Panc1 (cell line): ENCODE data around the gene CES5A. TPM values are rescaled to one million over a fixed set of nuclear protein-coding genes. Genes with fewer than 3 reads are reported as not detected.

Experiments used
- ATAC-seq: fragments of 200-7000 bp; cut with Tn5 transposase; 2 replicates; pipeline ENCODE4 v1.9.1; 2020; ENCODE audit warnings: mild to moderate bottlenecking, moderate library complexity
- BruUV-seq: library from RNA; stranded (reverse); fragments of 400-500 nt; replicated peaks from 2 replicates; lab custom pipeline; 2021; lab: Mats Ljungman, UMichigan
- CTCF ChIA-PET: fragments of 300-600 bp; sonication (Branson Sonifier 250); formaldehyde crosslinking; loops from one replicate; lab custom pipeline; 2022; ENCODE audit warnings: antibody characterized with exemption; lab: Charles Lee
- POLR2A ChIA-PET: fragments of 300-600 bp; sonication (Branson Sonifier 250); formaldehyde crosslinking; loops from one replicate; lab custom pipeline; 2022; ENCODE audit warnings: antibody characterized with exemption; lab: Charles Lee
- DNase-seq: peaks from one replicate; pipeline ENCODE4 v3.0.0-alpha.2; 2010; ENCODE audit warnings: low read depth, low spot score
- H3K27ac ChIP-seq: 2 replicates; pipeline ENCODE4 v1.5.1; 2011; ENCODE audit warnings: mild to moderate bottlenecking, low read length, inconsistent platforms
- H3K27me3 ChIP-seq: fragments of 200-500 bp; sonication (Bioruptor generic); 2 replicates; pipeline ENCODE4 v1.6.0; 2014; ENCODE audit warnings: low read length, inconsistent platforms; ENCODE audit not compliant: control insufficient read depth, insufficient read depth
- H3K36me3 ChIP-seq: fragments of 200-500 bp; sonication (Bioruptor generic); 2 replicates; pipeline ENCODE4 v1.5.1; 2014; ENCODE audit warnings: inconsistent platforms, mild to moderate bottlenecking, low read length, moderate library complexity; ENCODE audit not compliant: control insufficient read depth, insufficient read depth
- H3K4me1 ChIP-seq: 2 replicates; pipeline ENCODE4 v1.5.1; 2011; ENCODE audit warnings: inconsistent platforms, mild to moderate bottlenecking, low read length, moderate library complexity; ENCODE audit not compliant: control insufficient read depth, insufficient read depth
- H3K4me3 ChIP-seq, 2 experiments: 2 replicates each; pipeline ENCODE4 v1.5.1; 2011 to 2012; ENCODE audit warnings: low read depth in 2 of 2, low read length in 2 of 2, mild to moderate bottlenecking in 2 of 2, inconsistent platforms in 1 of 2, moderate library complexity in 1 of 2
- H3K9me3 ChIP-seq: fragments of 200-500 bp; sonication (Bioruptor generic); 2 replicates; pipeline ENCODE4 v1.5.1; 2014; ENCODE audit warnings: low read depth, mild to moderate bottlenecking, inconsistent platforms, low read length, moderate library complexity; ENCODE audit not compliant: control insufficient read depth, insufficient read depth
- POLR2AphosphoS5 ChIP-seq: IDR thresholded peaks from 2 replicates; pipeline ENCODE4 v1.6.1; 2012; ENCODE audit warnings: mild to moderate bottlenecking, low read depth, low read length, moderate library complexity
- SIN3A ChIP-seq: IDR thresholded peaks from 2 replicates; pipeline ENCODE4 v1.6.1; 2012; ENCODE audit warnings: low read depth, mild to moderate bottlenecking, low read length, moderate library complexity, borderline replicate concordance; ENCODE audit not compliant: insufficient read depth
- TCF7L2 ChIP-seq: IDR thresholded peaks from 2 replicates; pipeline ENCODE4 v1.6.1; 2011; ENCODE audit warnings: mild to moderate bottlenecking, low read depth, low read length, inconsistent platforms
- in situ Hi-C: cut with HindIII; loops from 2 replicates; pipeline ENCODE4 v1.10.0; 2016; ENCODE audit warnings: low sequenced_read_pairs, low pct_unique_long_range_greater_than_20kb
- intact Hi-C: fragments of 100-400 bp; cut with micrococcal nuclease; formaldehyde crosslinking; loops from one replicate; pipeline ENCODE4 v1.10.0; 2022; ENCODE audit not compliant: unreplicated experiment
- total RNA-seq: library from RNA; stranded (reverse); gene quantifications from one replicate; pipeline ENCODE4 v1.2.1, GENCODE V29; 2021; ENCODE audit not compliant: unreplicated experiment
- TF ChIP-seq, protein P1 (sequence below): fragments of 450-650 bp; IDR thresholded peaks from 2 replicates; pipeline ENCODE4 v1.5.1; 2017; ENCODE audit warnings: mild to moderate bottlenecking
- TF ChIP-seq, protein P2 (sequence below), 2 experiments: IDR thresholded peaks; 2 replicates each; pipeline ENCODE4 v1.6.1; 2011 to 2012; ENCODE audit warnings: low read depth in 2 of 2, control low read depth in 1 of 2, low read length in 1 of 2, mild to moderate bottlenecking in 1 of 2, moderate library complexity in 1 of 2; ENCODE audit not compliant: insufficient read depth in 1 of 2

CES5A gene
- total RNA-seq, 1 experiment from 2014 or later, result not detected

DNA sequence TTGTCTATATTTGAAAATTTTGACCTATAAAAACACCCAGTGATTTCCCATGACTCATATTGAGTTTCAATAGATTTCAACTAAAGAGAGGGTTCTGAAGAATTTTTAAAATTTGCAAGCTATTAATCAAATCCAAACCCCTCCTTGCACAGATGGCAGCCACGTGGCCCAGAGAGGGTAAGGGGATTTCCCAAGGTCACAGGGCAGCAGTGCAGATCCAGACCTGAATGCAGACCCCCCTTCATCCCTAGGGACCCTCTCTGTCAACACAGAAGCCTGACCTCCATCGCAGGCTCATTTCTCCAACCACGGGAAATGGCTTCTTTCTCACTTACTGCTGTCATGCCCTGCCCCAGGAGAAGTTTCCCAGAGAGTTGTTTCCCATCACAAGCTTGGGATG lies 24.7 kb upstream of the CES5A start:
- no peak for ATAC-seq
- TF ChIP-seq, protein P1, sequence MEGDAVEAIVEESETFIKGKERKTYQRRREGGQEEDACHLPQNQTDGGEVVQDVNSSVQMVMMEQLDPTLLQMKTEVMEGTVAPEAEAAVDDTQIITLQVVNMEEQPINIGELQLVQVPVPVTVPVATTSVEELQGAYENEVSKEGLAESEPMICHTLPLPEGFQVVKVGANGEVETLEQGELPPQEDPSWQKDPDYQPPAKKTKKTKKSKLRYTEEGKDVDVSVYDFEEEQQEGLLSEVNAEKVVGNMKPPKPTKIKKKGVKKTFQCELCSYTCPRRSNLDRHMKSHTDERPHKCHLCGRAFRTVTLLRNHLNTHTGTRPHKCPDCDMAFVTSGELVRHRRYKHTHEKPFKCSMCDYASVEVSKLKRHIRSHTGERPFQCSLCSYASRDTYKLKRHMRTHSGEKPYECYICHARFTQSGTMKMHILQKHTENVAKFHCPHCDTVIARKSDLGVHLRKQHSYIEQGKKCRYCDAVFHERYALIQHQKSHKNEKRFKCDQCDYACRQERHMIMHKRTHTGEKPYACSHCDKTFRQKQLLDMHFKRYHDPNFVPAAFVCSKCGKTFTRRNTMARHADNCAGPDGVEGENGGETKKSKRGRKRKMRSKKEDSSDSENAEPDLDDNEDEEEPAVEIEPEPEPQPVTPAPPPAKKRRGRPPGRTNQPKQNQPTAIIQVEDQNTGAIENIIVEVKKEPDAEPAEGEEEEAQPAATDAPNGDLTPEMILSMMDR, result no peak
- TF ChIP-seq TCF7L2 (no peak), SIN3A (no peak), POLR2AphosphoS5 (no peak)
- TF ChIP-seq, protein P2, sequence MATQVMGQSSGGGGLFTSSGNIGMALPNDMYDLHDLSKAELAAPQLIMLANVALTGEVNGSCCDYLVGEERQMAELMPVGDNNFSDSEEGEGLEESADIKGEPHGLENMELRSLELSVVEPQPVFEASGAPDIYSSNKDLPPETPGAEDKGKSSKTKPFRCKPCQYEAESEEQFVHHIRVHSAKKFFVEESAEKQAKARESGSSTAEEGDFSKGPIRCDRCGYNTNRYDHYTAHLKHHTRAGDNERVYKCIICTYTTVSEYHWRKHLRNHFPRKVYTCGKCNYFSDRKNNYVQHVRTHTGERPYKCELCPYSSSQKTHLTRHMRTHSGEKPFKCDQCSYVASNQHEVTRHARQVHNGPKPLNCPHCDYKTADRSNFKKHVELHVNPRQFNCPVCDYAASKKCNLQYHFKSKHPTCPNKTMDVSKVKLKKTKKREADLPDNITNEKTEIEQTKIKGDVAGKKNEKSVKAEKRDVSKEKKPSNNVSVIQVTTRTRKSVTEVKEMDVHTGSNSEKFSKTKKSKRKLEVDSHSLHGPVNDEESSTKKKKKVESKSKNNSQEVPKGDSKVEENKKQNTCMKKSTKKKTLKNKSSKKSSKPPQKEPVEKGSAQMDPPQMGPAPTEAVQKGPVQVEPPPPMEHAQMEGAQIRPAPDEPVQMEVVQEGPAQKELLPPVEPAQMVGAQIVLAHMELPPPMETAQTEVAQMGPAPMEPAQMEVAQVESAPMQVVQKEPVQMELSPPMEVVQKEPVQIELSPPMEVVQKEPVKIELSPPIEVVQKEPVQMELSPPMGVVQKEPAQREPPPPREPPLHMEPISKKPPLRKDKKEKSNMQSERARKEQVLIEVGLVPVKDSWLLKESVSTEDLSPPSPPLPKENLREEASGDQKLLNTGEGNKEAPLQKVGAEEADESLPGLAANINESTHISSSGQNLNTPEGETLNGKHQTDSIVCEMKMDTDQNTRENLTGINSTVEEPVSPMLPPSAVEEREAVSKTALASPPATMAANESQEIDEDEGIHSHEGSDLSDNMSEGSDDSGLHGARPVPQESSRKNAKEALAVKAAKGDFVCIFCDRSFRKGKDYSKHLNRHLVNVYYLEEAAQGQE (IDR thresholded peaks at IDR 0.05; ENCODE audit: insufficient read depth in 1 of 2, low read depth in 2 of 2, low read length in 1 of 2), result no peak
- no peaks in the 10 kb centered on the region for H3K4me1 ChIP-seq
- ChIA-PET CTCF (no interaction called here), POLR2A (no interaction called here)
- no peak overlapping the region for H3K4me3 ChIP-seq
- BruUV-seq, result no TSS peak
- in situ Hi-C loops (no loop called here), intact Hi-C loops (no loop called here)
- H3K36me3 ChIP-seq, result no peaks in the 10 kb centered on the region
- no peaks in the 10 kb centered on the region; the same call in 1 of the 2 replicates for H3K27me3 ChIP-seq
- no peak overlapping the region for H3K27ac ChIP-seq
- DNase-seq, result no peak
- H3K9me3 ChIP-seq, result no peaks in the 10 kb centered on the region

DNA sequence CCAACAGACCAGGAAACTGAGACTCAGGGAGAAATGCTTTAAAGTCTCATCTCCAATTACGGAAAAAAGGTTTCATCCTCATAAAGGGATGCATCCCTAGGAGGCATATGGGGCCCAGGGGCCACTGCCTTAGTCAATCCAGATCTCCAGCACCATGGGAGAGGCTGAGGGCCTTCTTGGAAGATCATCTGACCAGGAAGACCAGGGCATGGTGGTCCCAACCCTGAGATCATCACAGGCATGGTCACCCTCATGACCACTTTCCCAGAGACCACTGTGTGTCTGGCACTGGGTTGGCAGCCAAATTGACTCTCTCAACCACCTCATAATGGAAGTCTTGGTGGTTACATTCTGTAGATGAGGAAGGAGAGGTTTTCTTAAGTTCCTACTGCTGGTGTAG lies 23.4 kb upstream of the CES5A start:
- intact Hi-C loops (no loop called here), in situ Hi-C loops (no loop called here)
- CTCF ChIA-PET, result no interaction called here
- no peaks in the 10 kb centered on the region for H3K36me3 ChIP-seq
- no peaks in the 10 kb centered on the region for H3K9me3 ChIP-seq
- no peak for TF ChIP-seq POLR2AphosphoS5
- TF ChIP-seq, protein P1, result no peak
- no peak for TF ChIP-seq SIN3A
- TF ChIP-seq TCF7L2, result no peak
- TF ChIP-seq, protein P2 (IDR thresholded peaks at IDR 0.05; ENCODE audit: insufficient read depth in 1 of 2, low read depth in 2 of 2, low read length in 1 of 2), result no peak
- DNase-seq, result no peak
- POLR2A ChIA-PET, result no interaction called here
- H3K27me3 ChIP-seq, result no peaks in the 10 kb centered on the region; the same call in 1 of the 2 replicates
- H3K27ac ChIP-seq, result no peak overlapping the region
- no peak overlapping the region for H3K4me3 ChIP-seq
- BruUV-seq, result no TSS peak
- no peaks in the 10 kb centered on the region for H3K4me1 ChIP-seq
- no peak for ATAC-seq
